Hematopoietic multipotent progenitor cell (in vitro differentiated cells): ENCODE results near the gene CEP85. TPM values are rescaled to one million over a fixed set of nuclear protein-coding genes. Genes with fewer than 3 reads are reported as not detected.
A peak's percentile ranks its signal among the peaks of the same experiment; 100 is the strongest.
"Not testable (repeated sequence)": the region's sequence is repeated elsewhere in the genome, so short reads cannot be mapped to it uniquely, and the experiment has no call there.

Experiments used
- DNase-seq, 3 donors: peaks; one replicate each; pipeline ENCODE4 v3.0.0-alpha.2; 2011 to 2015; ENCODE audit warnings: low read depth in 2 of 3, low spot score in 2 of 3
- total RNA-seq: library from RNA; depleted of rRNA; stranded (reverse); fragments of >200 nt; gene quantifications from one replicate; pipeline ENCODE4 v1.2.3, GENCODE V29; 2012

CEP85 gene
- total RNA-seq, 1 donor, result 29.4 TPM

- peak in 2 of 3 donors; percentile 80 to 93 for DNase-seq
These were observed 53.2 kb downstream of the CEP85 start for GRCh38 chr1:26287033-26287711.

DNA sequence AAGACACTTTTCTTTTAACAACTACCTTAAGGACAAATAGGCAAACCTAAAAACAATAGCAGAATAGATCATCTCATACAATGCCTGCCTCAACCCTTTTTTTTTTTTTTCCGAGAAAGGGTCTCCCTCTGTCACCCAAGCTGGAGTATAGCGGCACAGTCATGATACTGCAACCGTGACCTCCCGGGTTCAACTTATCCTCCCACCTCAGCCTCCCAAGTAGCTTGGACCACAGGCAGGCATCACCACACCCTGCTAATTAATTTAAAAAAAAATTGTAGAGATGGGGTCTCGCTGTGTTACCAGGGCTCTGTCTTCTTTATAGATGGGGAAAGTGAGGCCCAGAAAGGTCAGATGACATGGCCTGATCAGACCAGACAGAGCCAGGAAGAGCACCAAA lies 53.8 kb downstream of the CEP85 start:
- DNase-seq, result no peak

DNA sequence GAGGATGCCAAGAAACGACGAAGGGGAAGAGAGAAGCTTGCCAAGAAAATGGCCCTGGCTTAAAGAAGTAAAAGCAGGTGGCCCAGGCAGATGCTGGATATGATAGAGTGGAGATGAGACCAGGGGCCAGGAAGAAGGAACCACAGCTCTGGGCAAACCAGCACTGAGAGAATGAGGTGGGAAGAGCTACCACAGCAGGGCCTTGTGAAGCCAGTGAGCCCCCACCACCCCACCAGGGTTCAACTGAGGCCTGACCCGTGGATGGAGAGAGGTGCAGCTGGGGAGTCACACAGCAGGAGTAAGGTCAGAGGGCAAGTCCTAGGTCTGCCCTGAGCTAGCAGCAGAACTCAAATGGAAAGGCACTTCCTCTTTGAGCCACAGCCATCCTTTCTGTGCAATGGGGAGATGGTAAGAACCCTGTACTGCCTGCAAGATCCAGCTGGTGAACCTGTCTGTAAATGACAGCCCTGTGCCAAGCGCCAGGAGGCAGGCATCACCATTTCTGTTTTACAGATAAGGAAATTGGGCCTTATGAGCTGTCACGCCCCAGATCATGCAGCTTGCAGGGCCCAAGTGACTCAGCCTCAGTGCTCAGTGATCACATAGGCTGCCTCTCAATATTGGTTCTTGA lies 54.4 kb downstream of the CEP85 start:
- DNase-seq, result peak in 2 of 3 donors; percentile 73 to 89

DNA sequence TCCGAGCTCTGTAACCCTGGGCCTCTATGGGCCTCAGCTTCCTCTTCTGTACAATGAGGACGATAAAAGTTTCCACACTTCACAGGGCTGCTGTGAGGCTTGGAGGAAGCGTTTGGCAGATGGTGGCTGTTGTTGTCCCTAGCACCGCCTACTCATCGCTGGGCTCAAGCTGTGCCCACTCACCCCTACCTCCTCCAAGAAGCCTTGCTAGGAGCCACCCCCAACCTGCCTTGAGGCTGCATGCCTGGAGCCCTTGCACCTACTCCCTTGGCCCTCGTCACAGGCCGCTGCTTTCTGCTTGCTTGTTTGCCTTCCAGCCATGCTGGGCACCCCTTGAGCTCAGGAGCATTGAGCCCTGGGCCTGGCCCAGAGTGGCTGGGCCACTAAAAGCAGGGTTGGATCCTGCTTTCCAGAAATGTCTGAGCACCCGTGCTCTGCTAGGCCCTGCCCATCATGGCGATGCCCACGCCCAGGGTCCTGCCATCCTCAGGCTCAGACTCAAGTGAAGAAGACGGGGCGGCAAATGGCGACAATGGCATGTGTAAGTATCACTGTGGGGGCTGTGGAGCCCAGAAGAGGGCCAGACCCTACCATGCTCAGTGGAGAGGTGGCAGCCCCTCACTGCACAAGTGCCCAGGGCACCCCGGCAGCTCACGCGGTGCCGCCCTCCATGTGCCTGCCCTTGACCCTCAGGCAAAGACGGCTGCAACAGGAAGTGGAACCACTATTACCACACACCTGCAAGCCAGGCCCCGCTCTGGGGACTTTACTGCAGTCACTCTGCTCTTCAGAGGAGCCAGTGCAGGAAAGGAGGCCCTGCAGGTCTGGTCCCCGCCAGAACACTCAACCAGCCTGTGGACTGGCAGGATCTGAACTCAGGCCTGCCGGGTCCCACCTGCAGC lies 55.4 kb downstream of the CEP85 start:
- DNase-seq, result peak in 2 of 3 donors; percentile 87 to 96

GRCh38 chr1:26290122-26290881 lies 56.3 kb downstream of the CEP85 start:
- peak in 2 of 3 donors; percentile 42 to 49 for DNase-seq

DNA sequence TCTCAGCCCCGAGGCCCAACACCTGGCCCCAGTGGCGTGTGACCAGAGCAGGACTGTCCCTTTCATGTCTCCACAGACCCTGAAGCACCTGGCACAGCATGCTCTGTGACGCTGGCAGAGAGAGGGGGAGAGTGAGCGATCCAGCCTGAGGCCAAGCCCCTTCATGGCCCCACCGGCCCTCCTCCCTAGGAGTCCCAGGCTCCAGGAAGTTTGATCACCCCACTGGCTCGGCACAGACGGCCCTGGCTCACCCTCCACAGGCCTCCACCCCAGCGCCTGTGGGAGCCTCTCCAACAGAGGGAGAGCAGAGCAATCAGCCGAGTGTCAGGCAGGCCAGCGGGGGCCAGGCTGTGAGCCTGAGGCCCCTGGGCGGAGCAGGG lies 56.9 kb downstream of the CEP85 start:
- DNase-seq, result no peak

DNA sequence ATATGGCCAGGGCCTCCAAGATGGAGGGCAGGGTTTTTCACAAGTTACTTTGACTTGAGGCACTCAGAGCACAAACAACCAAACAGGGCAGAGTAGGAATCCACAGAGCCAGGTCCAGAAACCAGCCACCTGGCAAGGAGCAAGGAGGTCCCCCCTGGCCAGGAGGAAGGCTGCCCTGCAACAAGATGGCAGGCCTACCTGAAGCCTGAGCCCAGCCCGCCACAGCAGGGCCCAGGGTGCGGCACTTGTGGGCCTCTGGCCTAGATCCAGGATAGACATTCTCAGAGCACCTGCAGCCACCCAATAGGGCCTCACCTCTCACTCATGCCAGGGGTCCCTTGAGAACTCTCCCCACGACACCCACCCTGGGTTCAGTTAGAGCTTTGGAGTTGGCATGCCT lies 57.4 kb downstream of the CEP85 start:
- no peak for DNase-seq

GRCh38 chr1:26291939-26292338 lies 57.9 kb downstream of the CEP85 start:
- no peak for DNase-seq

GRCh38 chr1:26292735-26293134 lies 58.7 kb downstream of the CEP85 start:
- DNase-seq, result not testable (repeated sequence)

- DNase-seq, result no peak
These were observed 60.0 kb downstream of the CEP85 start for GRCh38 chr1:26293911-26294463.

GRCh38 chr1:26295194-26296138 lies 61.5 kb downstream of the CEP85 start:
- no peak for DNase-seq

DNA sequence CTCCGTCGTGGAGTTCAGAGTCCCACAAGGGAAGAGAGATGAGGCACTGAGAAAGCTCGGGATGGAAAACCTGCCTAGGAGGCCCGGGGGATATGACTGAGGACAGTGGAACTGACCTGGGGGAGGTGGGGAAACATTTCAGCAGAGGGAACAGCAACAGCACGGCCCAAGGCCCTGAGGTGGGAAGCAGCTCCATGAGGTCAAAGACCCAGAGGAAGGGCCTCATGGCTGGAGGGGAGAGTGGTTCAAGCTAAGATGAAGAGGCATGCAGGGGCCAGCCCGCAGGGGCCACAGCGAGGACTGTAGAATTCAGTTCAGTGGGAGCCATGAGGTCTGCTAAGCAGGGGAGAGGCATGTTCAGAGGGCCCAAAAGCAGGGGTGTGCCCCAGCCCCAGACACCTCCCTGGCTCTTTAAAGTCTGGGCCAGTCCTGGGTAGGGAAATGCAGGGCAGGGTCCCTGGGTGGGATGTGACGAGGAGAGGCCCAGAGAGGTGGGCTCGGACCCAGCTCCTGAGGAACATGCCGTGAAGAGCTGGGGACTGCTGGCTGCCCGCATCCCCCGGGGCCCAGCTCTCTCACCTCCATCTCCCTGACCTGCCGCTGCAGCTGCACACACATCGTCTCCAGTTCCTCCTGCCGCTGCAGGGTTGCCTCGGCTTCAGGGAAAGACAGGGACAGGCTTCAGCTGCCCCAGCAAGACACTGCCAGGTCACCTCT lies 62.5 kb downstream of the CEP85 start:
- no peak for DNase-seq

DNA sequence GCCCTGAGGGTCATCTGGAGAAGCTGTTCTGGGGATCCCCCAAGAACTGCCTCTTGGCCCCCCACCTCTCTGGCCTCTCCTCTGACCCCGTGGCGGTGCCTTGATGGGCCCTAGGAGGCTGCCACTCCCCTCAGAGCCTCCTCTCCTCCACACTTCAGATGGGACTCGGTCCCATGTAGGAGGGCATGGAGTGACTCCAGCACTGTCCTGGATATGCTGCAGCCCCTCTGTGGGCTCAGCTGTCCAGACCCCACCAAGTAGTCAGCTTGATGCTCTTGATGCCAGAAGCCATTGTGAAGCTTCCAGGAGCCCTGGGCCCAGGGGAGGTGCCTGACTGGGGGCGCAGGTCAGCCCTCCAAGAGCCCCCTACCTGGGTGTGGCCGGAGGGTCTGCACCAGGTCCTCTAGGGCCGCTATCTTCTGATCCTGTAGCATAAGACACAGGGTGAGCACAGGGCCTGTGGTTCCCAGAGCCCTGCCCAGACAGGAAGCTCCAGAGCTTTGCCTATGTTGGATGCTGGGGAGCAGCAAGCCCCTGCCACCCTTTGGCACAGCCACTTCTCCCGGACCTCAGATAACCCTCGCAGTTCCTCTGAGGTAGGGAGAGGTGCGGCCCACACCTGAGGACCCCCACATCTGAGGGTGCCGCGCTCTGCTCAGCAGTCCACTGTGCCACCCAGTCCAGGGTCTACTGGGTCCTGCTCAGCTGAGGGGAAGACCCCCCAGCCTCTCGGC lies 63.2 kb downstream of the CEP85 start:
- no peak for DNase-seq

DNA sequence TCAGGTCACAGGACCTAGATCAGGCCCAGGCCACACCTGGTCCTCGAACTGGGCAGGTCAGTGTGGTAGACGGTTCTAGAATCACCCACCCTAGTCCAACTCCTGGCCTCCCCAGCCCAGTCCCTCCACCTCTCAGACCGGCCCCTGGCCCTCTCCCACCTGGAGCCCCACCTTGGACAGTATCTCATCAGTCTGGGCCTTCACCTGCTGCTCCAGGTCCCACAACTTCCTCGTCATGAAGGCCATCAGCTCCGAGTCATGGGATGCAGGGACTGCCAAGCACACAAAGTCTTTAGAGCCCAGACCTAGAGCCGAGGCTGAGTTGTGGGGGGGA lies 63.8 kb downstream of the CEP85 start:
- no peak for DNase-seq

DNA sequence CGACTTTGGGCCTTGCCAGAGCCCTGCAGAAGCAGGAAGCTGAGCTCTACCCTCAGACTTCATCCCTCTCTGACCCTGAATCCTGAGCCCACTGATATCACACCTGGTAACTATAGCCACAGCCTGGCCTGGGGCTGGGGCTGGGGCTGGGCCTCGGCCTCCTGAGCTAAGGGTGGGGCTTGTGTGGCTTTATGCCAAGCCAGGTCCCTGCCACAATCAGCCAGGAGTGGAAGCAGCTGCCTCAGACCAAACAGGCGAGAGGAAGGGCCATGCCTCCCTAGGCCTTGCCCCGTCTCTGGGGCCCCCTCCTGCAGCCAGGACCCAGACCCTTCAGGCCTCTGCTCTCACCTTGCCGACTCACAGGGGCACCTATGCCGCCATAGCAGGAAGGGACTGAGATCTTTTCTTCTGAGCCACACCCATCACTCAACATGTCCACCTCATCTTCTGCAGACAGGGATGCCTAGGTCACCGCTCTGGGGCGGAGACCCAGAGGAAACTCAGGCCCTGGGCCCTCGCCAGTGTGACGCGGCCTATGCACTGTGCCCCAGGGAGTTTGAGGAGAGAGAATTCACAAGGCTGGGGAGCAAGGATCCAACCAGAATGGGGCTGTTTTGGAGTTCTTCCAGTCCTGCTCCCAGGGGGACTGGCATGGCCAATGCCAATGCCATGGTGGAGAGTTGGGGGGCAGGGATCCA lies 66.7 kb downstream of the CEP85 start:
- no peak for DNase-seq

DNA sequence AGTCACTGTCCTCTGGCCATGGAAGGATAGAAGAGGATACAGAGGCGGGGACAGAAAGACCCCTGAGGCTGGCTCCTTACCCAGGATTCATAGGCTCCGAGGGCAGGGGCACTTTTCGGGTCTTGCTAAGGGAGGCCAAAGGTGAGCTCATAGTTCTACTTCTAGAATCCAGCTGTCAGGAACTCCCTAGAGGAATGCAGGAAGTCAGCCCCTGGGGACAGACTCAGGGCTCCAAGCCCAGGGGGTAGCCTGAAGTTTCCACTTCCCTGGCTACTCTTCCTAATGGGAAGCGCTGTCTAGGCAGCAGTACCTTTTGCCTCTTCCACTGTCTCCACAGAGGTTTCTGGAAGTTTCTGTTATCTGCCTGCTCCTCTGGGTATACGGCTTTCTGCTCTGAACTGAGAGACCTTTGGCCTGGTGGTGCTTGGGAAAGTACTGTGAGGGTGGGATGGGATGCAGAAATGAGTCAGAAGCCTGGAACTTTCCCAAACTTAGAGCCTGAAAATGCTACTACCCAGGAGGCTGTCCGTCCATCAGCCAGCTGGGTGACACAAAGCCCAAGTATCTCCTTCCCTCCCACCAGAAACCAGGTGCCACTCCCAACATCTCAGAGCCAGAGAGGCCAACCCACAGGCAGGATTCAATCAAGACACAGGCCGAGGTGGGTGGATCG lies 68.9 kb downstream of the CEP85 start:
- DNase-seq, result no peak

DNA sequence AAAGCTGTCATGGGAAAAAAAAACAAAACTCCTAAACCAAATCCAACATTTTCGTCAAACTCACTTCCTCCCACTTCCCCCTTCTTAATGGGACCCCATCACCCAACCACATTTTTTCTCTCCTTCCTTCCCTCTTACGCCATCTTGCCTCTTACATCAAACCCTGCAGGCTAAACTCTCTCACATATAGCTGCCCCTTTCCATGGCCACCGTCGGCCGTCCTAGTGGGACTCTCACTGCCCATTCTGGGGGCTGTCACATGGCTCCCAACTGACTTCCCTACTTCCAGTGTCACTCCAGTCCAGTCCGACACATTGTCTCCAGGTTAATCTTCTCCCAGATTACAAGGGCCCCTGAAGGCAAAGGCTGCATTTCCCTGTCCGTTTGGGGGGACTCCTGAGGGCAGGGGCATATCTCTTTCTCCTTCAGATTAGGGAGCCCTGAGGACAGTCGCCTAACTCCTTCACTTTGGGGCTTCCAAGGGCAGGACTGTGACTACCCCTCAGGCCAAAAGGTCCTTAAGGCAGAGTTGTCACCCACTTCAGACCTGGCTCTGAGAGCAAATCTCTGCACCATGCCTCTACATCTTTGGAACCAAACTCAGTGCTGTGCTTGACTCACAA lies 71.8 kb downstream of the CEP85 start:
- DNase-seq, result no peak
